Measurements from ENCODE around the gene NMT2. TPM values are rescaled to one million over a fixed set of nuclear protein-coding genes. Genes with fewer than 3 reads are reported as not detected.

NMT2 gene
- total RNA-seq, 1 experiment from 2014 or later: 14.3 TPM

- intact Hi-C loops (cut with micrococcal nuclease; ENCODE audit: unreplicated experiment): no loop called here
Observed at GRCh38 chr10:15149042-15149771, 19.3 kb downstream of the NMT2 start.

GRCh38 chr10:15147594-15148392, 20.7 kb downstream of the NMT2 start:
- Histone ChIP-seq H3K27ac (ENCODE audit: low read length) (no peak overlapping the region), H3K36me3 (ENCODE audit: control insufficient read depth, insufficient read depth, low read length) (no peaks in the 10 kb centered on the region), H3K4me1 (ENCODE audit: control insufficient read depth, insufficient read depth, low read length) (no peaks in the 10 kb centered on the region), H3K27me3 (ENCODE audit: control insufficient read depth, insufficient read depth, low read length) (no peaks in the 10 kb centered on the region), H3K4me3 (ENCODE audit: low read depth in 2 of 2, low read length in 2 of 2) (no peak overlapping the region), H3K9me3 (ENCODE audit: control insufficient read depth, insufficient read depth, low read depth, low read length) (no peaks in the 10 kb centered on the region)
- in situ Hi-C loops (cut with HindIII; ENCODE audit: low pct_unique_long_range_greater_than_20kb, low sequenced_read_pairs) (no loop called here), intact Hi-C loops (cut with micrococcal nuclease; ENCODE audit: unreplicated experiment) (no loop called here)
- ATAC-seq (no peak), DNase-seq (ENCODE audit: low read depth, low spot score) (no peak)
- TF ChIP-seq SIN3A (IDR thresholded peaks at IDR 0.05; ENCODE audit: borderline replicate concordance, insufficient read depth, low read depth, low read length) (no peak), POLR2AphosphoS5 (IDR thresholded peaks at IDR 0.05; ENCODE audit: low read depth, low read length) (no peak), TCF7L2 (IDR thresholded peaks at IDR 0.05; ENCODE audit: low read depth, low read length) (no peak), CTCF (IDR thresholded peaks at IDR 0.05) (no peak)
- TF ChIP-seq, protein P1, sequence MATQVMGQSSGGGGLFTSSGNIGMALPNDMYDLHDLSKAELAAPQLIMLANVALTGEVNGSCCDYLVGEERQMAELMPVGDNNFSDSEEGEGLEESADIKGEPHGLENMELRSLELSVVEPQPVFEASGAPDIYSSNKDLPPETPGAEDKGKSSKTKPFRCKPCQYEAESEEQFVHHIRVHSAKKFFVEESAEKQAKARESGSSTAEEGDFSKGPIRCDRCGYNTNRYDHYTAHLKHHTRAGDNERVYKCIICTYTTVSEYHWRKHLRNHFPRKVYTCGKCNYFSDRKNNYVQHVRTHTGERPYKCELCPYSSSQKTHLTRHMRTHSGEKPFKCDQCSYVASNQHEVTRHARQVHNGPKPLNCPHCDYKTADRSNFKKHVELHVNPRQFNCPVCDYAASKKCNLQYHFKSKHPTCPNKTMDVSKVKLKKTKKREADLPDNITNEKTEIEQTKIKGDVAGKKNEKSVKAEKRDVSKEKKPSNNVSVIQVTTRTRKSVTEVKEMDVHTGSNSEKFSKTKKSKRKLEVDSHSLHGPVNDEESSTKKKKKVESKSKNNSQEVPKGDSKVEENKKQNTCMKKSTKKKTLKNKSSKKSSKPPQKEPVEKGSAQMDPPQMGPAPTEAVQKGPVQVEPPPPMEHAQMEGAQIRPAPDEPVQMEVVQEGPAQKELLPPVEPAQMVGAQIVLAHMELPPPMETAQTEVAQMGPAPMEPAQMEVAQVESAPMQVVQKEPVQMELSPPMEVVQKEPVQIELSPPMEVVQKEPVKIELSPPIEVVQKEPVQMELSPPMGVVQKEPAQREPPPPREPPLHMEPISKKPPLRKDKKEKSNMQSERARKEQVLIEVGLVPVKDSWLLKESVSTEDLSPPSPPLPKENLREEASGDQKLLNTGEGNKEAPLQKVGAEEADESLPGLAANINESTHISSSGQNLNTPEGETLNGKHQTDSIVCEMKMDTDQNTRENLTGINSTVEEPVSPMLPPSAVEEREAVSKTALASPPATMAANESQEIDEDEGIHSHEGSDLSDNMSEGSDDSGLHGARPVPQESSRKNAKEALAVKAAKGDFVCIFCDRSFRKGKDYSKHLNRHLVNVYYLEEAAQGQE (IDR thresholded peaks at IDR 0.05; ENCODE audit: insufficient read depth in 1 of 2, low read depth in 2 of 2, low read length in 1 of 2): no peak
- CTCF ChIA-PET: interaction anchor here (0.7 kb wide), 1 partner anchor 602 kb away, joined by 10 read pairs; no protein-coding TSS in a partner anchor
- no TSS peak for BruUV-seq (replicated peaks)
- POLR2A ChIA-PET: no interaction called here

More at GRCh38 chr10:15149042-15149771, 19.3 kb downstream of the NMT2 start:
- H3K27me3 ChIP-seq (ENCODE audit: control insufficient read depth, insufficient read depth, low read length): no peaks in the 10 kb centered on the region
- DNase-seq (ENCODE audit: low read depth, low spot score): no peak
- BruUV-seq (replicated peaks): no TSS peak
- H3K4me3 ChIP-seq (ENCODE audit: low read depth in 2 of 2, low read length in 2 of 2): no peak overlapping the region
- no peaks in the 10 kb centered on the region for H3K36me3 ChIP-seq (ENCODE audit: control insufficient read depth, insufficient read depth, low read length)
- no peak overlapping the region for H3K27ac ChIP-seq (ENCODE audit: low read length)
- no peaks in the 10 kb centered on the region for H3K9me3 ChIP-seq (ENCODE audit: control insufficient read depth, insufficient read depth, low read depth, low read length)
- POLR2A ChIA-PET: no interaction called here
- no peak for ATAC-seq
- no peaks in the 10 kb centered on the region for H3K4me1 ChIP-seq (ENCODE audit: control insufficient read depth, insufficient read depth, low read length)
- CTCF ChIA-PET: no interaction called here
- TF ChIP-seq POLR2AphosphoS5 (IDR thresholded peaks at IDR 0.05; ENCODE audit: low read depth, low read length) (no peak), SIN3A (IDR thresholded peaks at IDR 0.05; ENCODE audit: borderline replicate concordance, insufficient read depth, low read depth, low read length) (no peak), TCF7L2 (IDR thresholded peaks at IDR 0.05; ENCODE audit: low read depth, low read length) (no peak), CTCF (IDR thresholded peaks at IDR 0.05) (no peak)
- TF ChIP-seq, protein P1 (IDR thresholded peaks at IDR 0.05; ENCODE audit: insufficient read depth in 1 of 2, low read depth in 2 of 2, low read length in 1 of 2): no peak
- in situ Hi-C loops (cut with HindIII; ENCODE audit: low pct_unique_long_range_greater_than_20kb, low sequenced_read_pairs): no loop called here

Data from Panc1 (cell line).